HG03342 (cell line): ENCODE measurements around the gene TNFAIP3.
"Not testable (repeated sequence)": the region's sequence is repeated elsewhere in the genome, so short reads cannot be mapped to it uniquely, and the experiment has no call there.

ENCODE experiments used
- ATAC-seq: cut with Tn5 transposase; IDR thresholded peaks from one replicate; pipeline ENCODE4 v1.9.1; 2021; ENCODE audit warnings: mild to moderate bottlenecking, moderate library complexity; ENCODE audit not compliant: unreplicated experiment

Gene TNFAIP3

GRCh38 chr6:137866914-137867684 is at the start of gene TNFAIP3:
TSS of gene TNFAIP3 (plus strand) at chr6:137867259. CDS start at chr6:137871228, 3,969 bp downstream.
- ATAC-seq: peak; percentile 63

GRCh38 chr6:137818440-137818839 is 48.6 kb upstream of the TNFAIP3 start:
- ATAC-seq: no peak

- ATAC-seq: no peak
Measured at GRCh38 chr6:137819740-137820139, 47.3 kb upstream of the TNFAIP3 start.

GRCh38 chr6:137820425-137820824 is 46.6 kb upstream of the TNFAIP3 start:
- no peak for ATAC-seq

- ATAC-seq: no peak
Measured at GRCh38 chr6:137820952-137821351, 46.1 kb upstream of the TNFAIP3 start.

GRCh38 chr6:137821491-137821890 is 45.6 kb upstream of the TNFAIP3 start:
- no peak for ATAC-seq

GRCh38 chr6:137823826-137824555 is 43.1 kb upstream of the TNFAIP3 start:
- no peak for ATAC-seq

GRCh38 chr6:137824556-137824879 is 42.5 kb upstream of the TNFAIP3 start:
- no peak for ATAC-seq

- ATAC-seq: no peak
Measured at GRCh38 chr6:137824896-137825295, 42.2 kb upstream of the TNFAIP3 start.

GRCh38 chr6:137827411-137827940 is 39.6 kb upstream of the TNFAIP3 start:
- ATAC-seq: no peak

GRCh38 chr6:137827977-137828810 is 38.9 kb upstream of the TNFAIP3 start:
- no peak for ATAC-seq

GRCh38 chr6:137829641-137830083 is 37.4 kb upstream of the TNFAIP3 start:
- ATAC-seq: no peak

- ATAC-seq: no peak
Measured at GRCh38 chr6:137830511-137830911, 36.5 kb upstream of the TNFAIP3 start.

- ATAC-seq: no peak
Measured at GRCh38 chr6:137832110-137832509, 34.9 kb upstream of the TNFAIP3 start.

GRCh38 chr6:137834508-137834907 is 32.6 kb upstream of the TNFAIP3 start:
- no peak for ATAC-seq

GRCh38 chr6:137836788-137837187 is 30.3 kb upstream of the TNFAIP3 start:
- no peak for ATAC-seq

GRCh38 chr6:137838090-137838489 is 29.0 kb upstream of the TNFAIP3 start:
- ATAC-seq: not testable (repeated sequence)

GRCh38 chr6:137838597-137838996 is 28.5 kb upstream of the TNFAIP3 start:
- not testable (repeated sequence) for ATAC-seq

GRCh38 chr6:137839076-137839475 is 28.0 kb upstream of the TNFAIP3 start:
- no peak for ATAC-seq

GRCh38 chr6:137840252-137840651 is 26.8 kb upstream of the TNFAIP3 start:
- no peak for ATAC-seq

- no peak for ATAC-seq
Measured at GRCh38 chr6:137843211-137843610, 23.8 kb upstream of the TNFAIP3 start.
